ENCODE measurements around the gene EID2B.
A peak's percentile ranks its signal among the peaks of the same experiment; 100 is the strongest.

The EID2B gene

GRCh38 chr19:39532233-39533002 is at the start of gene EID2B (continued):
- TF ChIP-seq ZNF398 (tag by site-specific recombination; IDR thresholded peaks at IDR 0.05) (no peak), ZNF473 (tag by site-specific recombination; IDR thresholded peaks at IDR 0.05) (no peak), ZNF624 (tag by site-specific recombination; IDR thresholded peaks at IDR 0.05) (no peak), ATF2 (tag by site-specific recombination; IDR thresholded peaks at IDR 0.05; ENCODE audit: low read depth) (no peak), SCRT2 (tag by site-specific recombination; IDR thresholded peaks at IDR 0.05) (peak; percentile 100), ZBTB26 (tag by site-specific recombination; optimal IDR thresholded peaks at IDR 0.05) (peak; percentile 92), ZNF302 (tag by site-specific recombination; IDR thresholded peaks at IDR 0.05; ENCODE audit: low read depth) (no peak), TCF7L2 (IDR thresholded peaks at IDR 0.05; ENCODE audit: borderline replicate concordance, low read depth, low read length) (no peak), KLF10 (tag by site-specific recombination; IDR thresholded peaks at IDR 0.05) (peak; percentile 33; the same call in 1 of the 2 replicates), YY2 (tag by site-specific recombination; IDR thresholded peaks at IDR 0.05) (peak; percentile 95), MYNN (tag by site-specific recombination; IDR thresholded peaks at IDR 0.05; ENCODE audit: borderline replicate concordance) (no peak), ZNF707 (tag by site-specific recombination; IDR thresholded peaks at IDR 0.05) (no peak), PRDM6 (tag by site-specific recombination; IDR thresholded peaks at IDR 0.05) (no peak), KLF8 (tag by site-specific recombination; IDR thresholded peaks at IDR 0.05) (no peak; the same call in 1 of the 2 replicates), PRDM4 (tag by site-specific recombination; IDR thresholded peaks at IDR 0.05) (0 out of 2 replicates have a peak, but pooled peaks have one; percentile 8), ZNF174 (tag by site-specific recombination; IDR thresholded peaks at IDR 0.05) (no peak), ZBTB44 (tag by site-specific recombination; IDR thresholded peaks at IDR 0.05) (no peak), ZNF155 (tag by site-specific recombination; IDR thresholded peaks at IDR 0.05) (no peak), ZNF274 (IDR thresholded peaks at IDR 0.05; ENCODE audit: low read length) (no peak), ZNF274 (tag by site-specific recombination; IDR thresholded peaks at IDR 0.05; ENCODE audit: borderline replicate concordance) (no peak), ZNF423 (tag by site-specific recombination; IDR thresholded peaks at IDR 0.05) (no peak), ZIC2 (tag by site-specific recombination; IDR thresholded peaks at IDR 0.05) (peak; percentile 30), ZNF175 (tag by site-specific recombination; IDR thresholded peaks at IDR 0.05) (no peak), ZNF133 (tag by site-specific recombination; IDR thresholded peaks at IDR 0.05) (no peak), ZNF266 (tag by site-specific recombination; IDR thresholded peaks at IDR 0.05; ENCODE audit: low read depth) (no peak), ZNF544 (tag by site-specific recombination; IDR thresholded peaks at IDR 0.05) (no peak), ZNF610 (tag by site-specific recombination; IDR thresholded peaks at IDR 0.05; ENCODE audit: borderline replicate concordance) (peak; percentile 37; the same call in 1 of the 2 replicates), ZNF19 (tag by site-specific recombination; IDR thresholded peaks at IDR 0.05; ENCODE audit: low read depth) (no peak), ZNF747 (tag by site-specific recombination; IDR thresholded peaks at IDR 0.05) (no peak)
